Activated naive CD8-positive, alpha-beta T cell (primary cell): Measurements from ENCODE around the gene BLCAP.
"Not testable (repeated sequence)": the region's sequence is repeated elsewhere in the genome, so short reads cannot be mapped to it uniquely, and the experiment has no call there.

Experiments used
- H3K27ac Mint-ChIP-seq: one replicate; pipeline ENCODE4 v1.8.0; 2021; ENCODE audit warnings: mixed read lengths
- H3K27me3 Mint-ChIP-seq: one replicate; pipeline ENCODE4 v1.8.0; 2021; ENCODE audit warnings: mixed read lengths
- H3K36me3 Mint-ChIP-seq: one replicate; pipeline ENCODE4 v1.8.0; 2021; ENCODE audit warnings: mixed read lengths
- H3K4me1 Mint-ChIP-seq: one replicate; pipeline ENCODE4 v1.8.0; 2021; ENCODE audit warnings: low read depth, mixed read lengths
- H3K4me3 Mint-ChIP-seq: one replicate; pipeline ENCODE4 v1.8.0; 2021; ENCODE audit warnings: mild to moderate bottlenecking, mixed read lengths
- H3K9me3 Mint-ChIP-seq: one replicate; pipeline ENCODE4 v1.8.0; 2021; ENCODE audit warnings: low read depth, mixed read lengths

The BLCAP gene

DNA sequence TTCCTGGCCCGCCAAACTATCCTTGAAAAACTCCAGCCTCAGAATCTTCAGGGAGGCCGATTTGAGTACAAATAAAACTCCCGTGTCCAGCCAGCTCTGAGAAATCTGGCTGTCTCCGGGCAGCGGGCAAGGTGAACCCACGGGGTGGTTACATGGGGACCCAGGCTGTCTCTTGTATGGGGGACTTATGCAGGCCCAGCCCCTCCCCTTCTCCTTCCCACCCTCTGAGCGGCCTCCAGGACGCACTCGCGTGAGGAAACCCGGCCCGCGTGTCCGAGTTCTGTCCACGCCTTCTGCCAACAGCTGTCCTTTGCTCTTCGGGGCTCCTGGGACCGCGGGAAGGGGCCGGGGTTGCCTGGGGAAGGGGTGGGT is 36.3 kb upstream of the BLCAP start:
- no peaks in the 10 kb centered on the region for H3K9me3 Mint-ChIP-seq
- no peaks in the 10 kb centered on the region for H3K36me3 Mint-ChIP-seq
- H3K4me3 Mint-ChIP-seq: no peak overlapping the region
- peaks cover 2% of the 10 kb centered on the region for H3K4me1 Mint-ChIP-seq
- peaks cover 20% of the 10 kb centered on the region for H3K27me3 Mint-ChIP-seq
- no peak overlapping the region for H3K27ac Mint-ChIP-seq

DNA sequence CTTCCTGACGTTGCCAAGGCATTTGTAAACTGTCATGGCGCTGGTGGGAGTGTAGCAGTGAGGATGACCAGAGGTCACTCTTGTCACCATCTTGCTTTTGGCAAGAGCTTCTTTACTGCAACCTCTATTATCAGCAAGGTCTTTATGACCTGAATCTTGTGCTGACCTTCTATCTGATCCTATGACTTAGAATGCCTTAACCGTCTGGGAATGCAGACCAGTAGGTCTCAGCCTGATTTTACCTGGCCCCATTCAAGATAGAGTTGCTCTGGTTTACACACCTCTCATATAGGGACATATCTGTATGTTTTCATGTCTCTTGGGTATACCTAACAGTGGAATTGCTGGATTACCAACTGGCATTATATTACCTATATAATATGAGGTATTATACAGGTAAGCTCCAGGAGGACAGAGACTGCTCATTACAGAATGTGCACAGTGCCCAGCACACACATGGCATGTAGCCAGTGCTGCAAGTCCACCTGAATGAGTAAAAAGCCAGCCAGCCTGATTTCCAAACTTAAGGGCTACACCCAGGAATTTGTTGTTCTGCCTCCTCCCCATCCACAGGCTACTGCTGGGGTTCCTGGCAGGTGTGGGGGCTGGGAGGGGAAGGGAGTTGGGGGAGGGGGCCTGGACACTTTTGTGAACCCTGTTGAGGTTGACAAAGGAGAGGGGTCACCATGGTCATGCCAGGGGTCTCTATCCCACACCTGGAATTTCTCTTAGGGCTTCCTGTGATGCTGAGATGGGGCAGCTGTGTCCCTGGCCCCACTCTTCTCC is 35.2 kb upstream of the BLCAP start:
- H3K4me3 Mint-ChIP-seq: no peak overlapping the region
- H3K4me1 Mint-ChIP-seq: peaks cover under 1% of the 10 kb centered on the region
- peaks cover 13% of the 10 kb centered on the region for H3K27me3 Mint-ChIP-seq
- no peaks in the 10 kb centered on the region for H3K9me3 Mint-ChIP-seq
- H3K27ac Mint-ChIP-seq: no peak overlapping the region
- no peaks in the 10 kb centered on the region for H3K36me3 Mint-ChIP-seq

DNA sequence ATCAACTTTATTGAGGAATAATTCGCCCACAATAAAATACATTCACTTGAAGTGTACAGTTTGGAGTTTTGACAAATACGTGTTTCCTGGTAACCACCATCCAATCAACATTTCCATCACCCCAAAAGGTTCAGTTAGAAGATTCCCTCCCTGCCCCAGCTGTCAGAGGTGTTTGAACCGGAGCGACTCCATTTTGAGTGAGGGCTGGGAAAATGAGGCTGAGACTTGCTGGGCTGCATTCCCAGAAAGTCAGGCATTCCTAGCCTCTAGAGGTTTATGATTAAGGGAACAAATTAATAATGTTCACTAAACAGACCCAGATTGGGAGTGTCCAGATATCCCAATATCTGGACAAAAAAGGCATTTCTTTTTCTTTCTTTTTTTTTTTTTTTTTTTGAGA is 33.0 kb upstream of the BLCAP start:
- Mint-ChIP-seq H3K4me3 (no peak overlapping the region), H3K27me3 (peaks cover 20% of the 10 kb centered on the region), H3K9me3 (no peaks in the 10 kb centered on the region), H3K4me1 (no peaks in the 10 kb centered on the region), H3K36me3 (no peaks in the 10 kb centered on the region), H3K27ac (no peak overlapping the region)

DNA sequence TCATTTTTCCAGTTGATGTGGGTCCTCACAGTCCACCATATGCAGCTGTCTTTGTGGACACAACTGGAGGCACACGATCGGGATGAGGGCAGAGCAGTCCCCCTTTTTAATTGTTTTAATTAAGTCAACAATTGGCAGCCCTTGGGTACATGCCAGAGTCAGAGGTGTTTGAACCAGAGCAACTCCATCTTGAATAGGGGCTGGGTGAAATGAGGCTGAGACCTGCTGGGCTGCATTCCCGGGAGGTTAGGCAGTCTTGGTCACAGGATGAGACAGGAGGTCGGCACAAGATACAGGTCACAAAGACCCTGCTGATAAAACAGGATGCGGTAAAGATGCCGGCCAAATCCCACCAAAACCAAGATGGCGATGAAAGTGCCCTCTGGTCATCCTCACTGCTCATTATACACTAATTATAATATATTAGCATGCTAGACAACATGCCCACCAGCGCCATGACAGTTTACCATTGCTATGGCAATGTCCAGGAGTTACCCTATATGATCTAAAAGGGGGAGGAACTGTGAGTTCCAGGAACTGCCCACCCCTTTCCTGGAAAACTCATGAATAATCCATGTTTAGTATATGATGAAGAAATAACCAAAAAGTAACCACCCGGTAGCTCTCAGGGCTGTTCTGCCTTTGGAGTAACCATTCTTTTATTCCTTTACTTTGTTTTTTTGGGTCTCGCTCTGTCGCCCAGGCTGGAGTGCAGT is 31.8 kb upstream of the BLCAP start:
- no peak overlapping the region for H3K4me3 Mint-ChIP-seq
- no peaks in the 10 kb centered on the region for H3K4me1 Mint-ChIP-seq
- H3K27me3 Mint-ChIP-seq: peaks cover 15% of the 10 kb centered on the region
- H3K36me3 Mint-ChIP-seq: no peaks in the 10 kb centered on the region
- H3K9me3 Mint-ChIP-seq: no peaks in the 10 kb centered on the region
- H3K27ac Mint-ChIP-seq: no peak overlapping the region

DNA sequence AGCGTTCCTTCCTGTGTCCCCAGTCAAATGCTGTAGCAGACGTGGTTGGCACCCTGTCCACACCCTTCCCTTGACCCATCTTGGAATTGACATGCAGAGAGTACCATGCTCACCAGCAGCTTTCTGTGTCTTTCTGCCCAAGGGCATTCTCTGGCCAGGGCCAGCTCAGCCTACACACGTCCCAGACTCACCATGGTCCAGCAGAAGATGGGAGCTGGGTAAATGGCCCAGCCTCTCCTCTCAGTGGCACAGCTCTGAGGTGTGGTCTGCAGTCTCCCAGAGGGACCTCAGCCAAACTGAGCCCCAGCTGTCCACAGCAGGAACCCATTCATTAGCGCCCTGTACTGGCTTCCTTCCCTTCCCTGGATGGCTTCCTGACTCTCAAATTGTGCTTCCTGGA is 31.1 kb upstream of the BLCAP start:
- H3K4me3 Mint-ChIP-seq: no peak overlapping the region
- no peaks in the 10 kb centered on the region for H3K4me1 Mint-ChIP-seq
- H3K36me3 Mint-ChIP-seq: no peaks in the 10 kb centered on the region
- H3K27ac Mint-ChIP-seq: no peak overlapping the region
- H3K27me3 Mint-ChIP-seq: peaks cover 15% of the 10 kb centered on the region
- no peaks in the 10 kb centered on the region for H3K9me3 Mint-ChIP-seq

DNA sequence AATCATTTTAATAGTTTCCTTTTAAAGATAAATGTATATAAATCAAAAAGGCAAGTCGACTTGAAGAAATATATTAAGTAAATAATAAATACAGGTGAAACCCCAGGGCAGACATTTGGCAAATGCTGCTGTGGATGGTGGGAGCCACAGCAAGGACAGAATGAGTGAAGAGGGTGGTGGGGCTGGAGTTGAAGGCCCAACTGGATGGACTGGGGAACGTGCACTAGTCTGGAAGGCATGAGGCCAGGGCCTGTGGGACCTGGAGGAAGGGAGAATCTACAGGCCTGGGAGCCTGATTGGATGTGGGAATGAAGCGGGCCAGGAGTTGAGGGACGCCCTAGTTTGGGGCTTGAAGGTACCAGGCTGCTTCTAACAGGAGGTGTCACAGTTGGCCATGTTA is 30.6 kb upstream of the BLCAP start:
- H3K36me3 Mint-ChIP-seq: no peaks in the 10 kb centered on the region
- no peaks in the 10 kb centered on the region for H3K4me1 Mint-ChIP-seq
- no peaks in the 10 kb centered on the region for H3K9me3 Mint-ChIP-seq
- no peak overlapping the region for H3K4me3 Mint-ChIP-seq
- H3K27ac Mint-ChIP-seq: no peak overlapping the region
- H3K27me3 Mint-ChIP-seq: peaks cover 15% of the 10 kb centered on the region

DNA sequence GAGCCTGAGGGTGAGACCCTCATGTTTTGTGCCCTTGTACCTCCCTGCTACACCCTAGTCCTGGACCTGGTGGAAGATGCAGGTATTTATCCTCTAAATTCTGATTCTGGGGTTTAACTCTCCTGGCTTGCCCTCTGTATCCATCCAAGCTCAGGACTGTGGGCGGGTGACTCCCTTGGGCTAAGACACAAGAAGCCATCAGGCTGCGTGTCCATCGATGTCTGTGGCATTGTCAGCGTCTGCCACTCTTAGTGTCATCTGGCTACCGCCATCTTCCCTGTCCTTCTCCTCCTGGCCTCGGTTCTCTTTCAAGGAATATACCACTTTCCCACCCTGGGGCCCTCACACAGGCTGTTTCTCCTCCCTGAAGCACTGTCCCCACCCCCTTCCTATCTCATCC is 28.9 kb upstream of the BLCAP start:
- Mint-ChIP-seq H3K36me3 (no peaks in the 10 kb centered on the region), H3K4me3 (no peak overlapping the region), H3K4me1 (peaks cover 3% of the 10 kb centered on the region), H3K27ac (no peak overlapping the region), H3K9me3 (no peaks in the 10 kb centered on the region), H3K27me3 (peaks cover 8% of the 10 kb centered on the region)

DNA sequence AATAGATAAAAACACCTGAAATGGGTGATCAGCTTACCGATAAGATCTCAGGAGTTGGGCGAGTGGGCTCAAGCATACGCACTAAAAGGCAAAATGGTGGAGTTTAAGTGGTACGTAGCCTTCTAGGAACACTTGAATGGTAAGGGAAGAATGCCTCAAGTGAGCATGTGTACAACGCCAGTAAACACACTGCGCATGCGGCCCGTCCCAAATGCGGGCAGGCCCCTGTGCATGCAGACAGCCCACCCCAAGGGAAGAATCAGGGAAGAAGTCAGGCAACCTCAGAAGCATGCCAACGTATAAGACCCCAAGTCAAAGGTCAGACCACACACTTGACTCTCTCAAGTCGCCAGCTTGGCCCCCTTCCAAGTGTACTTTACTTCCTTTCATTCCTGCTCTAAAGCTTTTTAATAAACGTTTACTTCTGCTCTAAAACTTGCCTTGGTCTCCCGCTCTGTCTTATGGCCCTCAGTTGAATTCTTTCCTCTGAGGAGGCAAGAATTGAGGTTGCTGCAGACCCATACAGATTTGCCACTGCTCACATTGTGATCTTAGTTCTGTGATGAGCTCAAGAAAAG is 27.1 kb upstream of the BLCAP start:
- not testable (repeated sequence) for H3K9me3 Mint-ChIP-seq, H3K4me3 Mint-ChIP-seq, H3K27ac Mint-ChIP-seq, H3K4me1 Mint-ChIP-seq, H3K27me3 Mint-ChIP-seq, H3K36me3 Mint-ChIP-seq

DNA sequence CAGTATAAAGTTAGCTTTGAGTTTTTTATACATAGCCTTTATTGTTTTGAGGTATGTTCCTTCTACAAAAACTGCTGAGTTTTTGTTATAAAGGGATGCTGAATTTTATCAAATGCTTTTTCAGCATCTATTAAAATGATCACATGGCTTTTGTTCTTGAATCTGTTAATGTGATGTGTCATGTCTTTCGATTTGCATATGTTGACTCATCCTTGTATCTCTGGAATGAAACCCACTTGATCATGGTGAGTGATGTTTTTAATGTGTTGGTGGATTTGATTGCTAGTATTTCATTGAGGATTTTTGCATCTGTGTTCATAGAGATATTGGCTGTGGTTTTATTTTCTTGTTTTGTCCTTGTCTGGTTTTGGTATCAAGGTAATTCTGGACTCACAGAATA is 24.7 kb upstream of the BLCAP start:
- Mint-ChIP-seq H3K4me1 (peaks cover 3% of the 10 kb centered on the region), H3K27ac (no peak overlapping the region), H3K9me3 (no peaks in the 10 kb centered on the region), H3K4me3 (no peak overlapping the region), H3K36me3 (peaks cover 2% of the 10 kb centered on the region), H3K27me3 (peaks cover 8% of the 10 kb centered on the region)

DNA sequence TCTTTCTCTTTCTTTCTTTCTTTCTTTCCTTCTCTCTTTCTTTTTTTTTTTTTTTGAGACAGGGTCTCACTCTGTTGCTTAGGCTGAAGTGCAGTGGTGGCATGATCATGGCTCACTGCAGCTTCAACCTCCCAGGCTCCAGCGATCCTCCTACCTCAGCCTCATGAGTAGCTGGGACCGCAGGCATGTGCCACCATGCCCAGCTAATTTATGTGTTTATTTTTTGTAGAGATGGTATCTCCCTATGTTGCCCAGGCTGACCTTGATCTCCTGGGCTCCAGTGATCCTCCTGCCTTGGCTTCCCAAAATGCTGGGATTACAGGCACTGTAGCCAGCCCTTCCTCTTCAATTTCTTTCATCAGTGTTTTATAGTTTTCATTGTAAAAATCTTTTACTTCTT is 24.0 kb upstream of the BLCAP start:
- H3K27me3 Mint-ChIP-seq, H3K9me3 Mint-ChIP-seq, H3K4me1 Mint-ChIP-seq, H3K27ac Mint-ChIP-seq, H3K36me3 Mint-ChIP-seq, H3K4me3 Mint-ChIP-seq: not testable (repeated sequence)

DNA sequence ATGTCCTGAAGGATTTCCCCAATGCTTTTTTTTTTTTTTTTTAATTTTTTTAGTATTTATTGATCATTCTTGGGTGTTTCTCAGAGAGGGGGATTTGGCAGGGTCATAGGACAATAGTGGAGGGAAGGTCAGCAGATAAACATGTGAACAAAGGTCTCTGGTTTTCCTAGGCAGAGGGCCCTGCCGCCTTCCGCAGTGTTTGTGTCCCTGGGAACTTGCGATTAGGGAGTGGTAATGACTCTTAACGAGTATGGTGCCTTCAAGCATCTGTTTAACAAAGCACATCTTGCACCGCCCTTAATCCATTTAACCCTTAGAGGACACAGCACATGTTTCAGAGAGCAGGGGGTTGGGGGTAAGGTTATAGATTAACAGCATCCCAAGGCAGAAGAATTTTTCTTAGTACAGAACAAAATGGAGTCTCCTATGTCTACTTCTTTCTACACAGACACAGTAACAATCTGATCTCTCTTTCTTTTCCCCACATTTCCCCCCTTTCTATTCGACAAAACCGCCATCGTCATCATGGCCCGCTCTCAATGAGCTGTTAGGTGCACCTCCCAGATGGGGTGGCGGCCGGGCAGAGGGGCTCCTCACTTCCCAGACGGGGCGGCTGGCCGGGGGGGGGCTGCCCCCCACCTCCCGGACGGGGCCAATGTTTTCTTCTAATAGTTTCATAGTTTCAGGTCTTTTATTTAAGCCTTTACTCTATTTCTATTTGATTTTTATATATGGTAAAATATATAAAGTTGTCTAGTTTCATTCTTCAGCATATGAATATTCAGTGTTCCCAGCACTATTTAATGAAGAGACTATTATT is 22.6 kb upstream of the BLCAP start:
- not testable (repeated sequence) for H3K27ac Mint-ChIP-seq, H3K4me3 Mint-ChIP-seq, H3K9me3 Mint-ChIP-seq, H3K4me1 Mint-ChIP-seq, H3K36me3 Mint-ChIP-seq, H3K27me3 Mint-ChIP-seq

DNA sequence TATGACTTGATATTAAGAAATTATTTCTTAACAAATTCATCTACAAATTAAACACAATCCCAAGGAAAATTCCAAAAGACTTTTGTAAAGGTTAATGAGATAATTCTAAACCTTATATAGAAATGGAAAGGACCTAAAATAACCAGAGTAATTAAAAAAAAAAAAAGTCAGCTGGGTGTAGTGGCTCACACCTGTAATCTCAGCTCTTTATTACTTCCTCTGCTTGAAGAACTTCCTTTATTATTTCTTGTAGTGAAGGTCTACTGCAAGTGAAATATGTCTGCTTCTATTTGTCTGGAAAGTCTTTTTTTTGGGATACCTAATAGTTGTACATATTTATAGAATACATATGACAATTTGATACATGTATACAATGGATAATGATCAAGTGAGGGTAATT is 20.2 kb upstream of the BLCAP start:
- no peak overlapping the region for H3K27ac Mint-ChIP-seq
- H3K36me3 Mint-ChIP-seq: peaks cover 2% of the 10 kb centered on the region
- no peaks in the 10 kb centered on the region for H3K9me3 Mint-ChIP-seq
- no peak overlapping the region for H3K4me3 Mint-ChIP-seq
- peaks cover 3% of the 10 kb centered on the region for H3K4me1 Mint-ChIP-seq
- peaks cover 2% of the 10 kb centered on the region for H3K27me3 Mint-ChIP-seq

DNA sequence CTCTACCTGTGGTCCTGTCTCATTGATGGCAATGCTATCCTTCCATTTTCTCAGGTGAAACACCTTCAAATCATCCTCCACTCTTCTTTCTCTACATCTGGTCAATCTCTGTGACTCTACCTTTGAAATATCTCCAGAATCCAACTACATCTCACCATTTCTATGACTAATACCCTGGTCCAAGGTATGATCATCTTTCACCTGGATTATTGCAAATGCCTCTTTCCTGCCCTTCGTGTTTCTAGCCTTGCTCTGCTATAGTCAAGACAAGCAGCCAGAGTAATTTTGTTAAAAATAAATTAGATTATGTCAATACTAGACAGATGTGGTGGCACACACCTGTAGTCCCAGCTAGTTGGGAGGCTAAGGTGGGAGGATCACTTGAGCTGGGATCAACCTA is 17.8 kb upstream of the BLCAP start:
- H3K4me1 Mint-ChIP-seq: no peaks in the 10 kb centered on the region
- H3K27ac Mint-ChIP-seq: no peak overlapping the region
- H3K27me3 Mint-ChIP-seq: peaks cover 2% of the 10 kb centered on the region

DNA sequence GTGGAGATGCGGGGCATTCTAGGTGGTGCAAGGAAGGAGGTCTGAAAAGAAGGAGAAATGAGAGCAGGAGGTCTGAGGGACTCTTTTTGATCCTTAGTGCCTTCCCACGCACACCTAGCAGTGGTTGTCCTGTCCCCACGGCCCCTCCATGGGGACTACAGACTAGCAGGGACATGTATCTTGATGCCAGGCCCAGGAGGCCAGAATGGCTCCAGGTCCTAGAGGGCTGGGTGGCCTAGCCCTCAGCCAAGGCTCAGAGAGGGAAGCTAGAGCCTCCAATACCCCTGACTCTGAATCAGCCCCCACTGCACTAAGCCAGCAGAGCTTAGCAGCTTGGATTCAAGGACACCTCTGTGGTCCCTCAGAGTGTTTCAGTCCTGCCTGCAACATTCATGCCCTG is 16.7 kb upstream of the BLCAP start:
- H3K27ac Mint-ChIP-seq: no peak overlapping the region
- no peaks in the 10 kb centered on the region for H3K36me3 Mint-ChIP-seq
- H3K4me3 Mint-ChIP-seq: no peak overlapping the region
- H3K4me1 Mint-ChIP-seq: no peaks in the 10 kb centered on the region
- H3K27me3 Mint-ChIP-seq: peaks cover 2% of the 10 kb centered on the region
- no peaks in the 10 kb centered on the region for H3K9me3 Mint-ChIP-seq

More for the DNA sequence above, 17.8 kb upstream of the BLCAP start:
- Mint-ChIP-seq H3K4me3 (no peak overlapping the region), H3K9me3 (no peaks in the 10 kb centered on the region), H3K36me3 (peaks cover 2% of the 10 kb centered on the region)

DNA sequence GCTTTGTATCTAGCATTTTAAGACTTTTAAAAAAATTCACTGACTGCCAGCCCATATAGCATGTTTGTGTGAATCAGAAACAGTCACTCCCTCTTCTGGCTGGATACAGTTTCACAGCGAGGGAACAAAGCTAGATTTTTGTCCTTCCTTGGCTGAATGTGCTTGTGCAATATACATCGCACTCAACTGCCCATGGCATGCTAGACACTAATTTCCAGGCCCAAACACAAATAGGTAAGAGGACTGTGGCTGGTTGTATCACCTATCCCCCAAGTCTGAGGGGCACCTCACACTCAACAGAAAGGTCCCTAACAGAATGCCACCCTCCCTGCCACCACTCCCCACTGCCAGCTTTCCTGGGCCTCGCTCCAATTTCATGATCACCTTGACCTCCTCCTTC is 16.2 kb upstream of the BLCAP start:
- no peak overlapping the region for H3K27ac Mint-ChIP-seq
- H3K9me3 Mint-ChIP-seq: no peaks in the 10 kb centered on the region
- H3K4me3 Mint-ChIP-seq: no peak overlapping the region
- H3K27me3 Mint-ChIP-seq: peaks cover 4% of the 10 kb centered on the region
- no peaks in the 10 kb centered on the region for H3K36me3 Mint-ChIP-seq
- no peaks in the 10 kb centered on the region for H3K4me1 Mint-ChIP-seq
